H1 (cell line): Measurements from ENCODE around the gene ITGA6. TPM values are rescaled to one million over a fixed set of nuclear protein-coding genes. Genes with fewer than 3 reads are reported as not detected.

Source experiments
- E2F6 ChIP-seq: IDR thresholded peaks from 2 replicates; pipeline ENCODE4 v1.6.1; 2012; ENCODE audit warnings: inconsistent platforms
- MAX ChIP-seq: IDR thresholded peaks from 2 replicates; pipeline ENCODE4 v1.6.1; 2012; ENCODE audit warnings: inconsistent platforms
- SRF ChIP-seq: IDR thresholded peaks from 2 replicates; pipeline ENCODE4 v1.6.1; 2011; ENCODE audit warnings: mild to moderate bottlenecking, low read depth, low read length, moderate library complexity
- YY1 ChIP-seq: IDR thresholded peaks from 2 replicates; pipeline ENCODE4 v1.6.1; 2011; ENCODE audit warnings: low read depth, mild to moderate bottlenecking, low read length
- polyA plus RNA-seq, 7 experiments: library from polyadenylated mRNA; depleted of rRNA in 3 of 7; stranded (reverse) in 5 of 7; unstranded in 2 of 7; fragments of >200 nt in 5 of 7; fragments of 200-250 nt in 2 of 7; gene quantifications; 1 replicate in 5 of 7; 2 replicates in 1 of 7; 4 replicates in 1 of 7; pipeline versions ENCODE4 v1.2.1 to v1.2.3, GENCODE V29; 2011 to 2013; ENCODE audit warnings: missing spikeins in 2 of 7, mixed read lengths in 2 of 7
- total RNA-seq: library from RNA; stranded (reverse); fragmentation: NEBNext Ultra II Directional; extraction: Animal tissue kit (Norgen Biotek cat#: 25700); gene quantifications from 2 replicates; pipeline ENCODE4 v1.2.1, GENCODE V29; 2021

The ITGA6 gene
- total and polyA plus RNA-seq, 2 of the 8 experiments (the other 6 are each of a cell fraction or from before 2014, with no cell fraction given), result 26.9 to 118 TPM

- no peak for TF ChIP-seq E2F6
- no peak for TF ChIP-seq SRF
- no peak for TF ChIP-seq YY1
- no peak for TF ChIP-seq MAX
- TF ChIP-seq, all 59 proteins: peak for 0
These were observed 112.4 kb downstream of the ITGA6 start (continued) for GRCh38 chr2:172539767-172540166.
